Stimulated activated naive CD8-positive, alpha-beta T cell treated with anti-CD3 and anti-CD28 coated beads, Interleukin-15, Interleukin-2, amounts not matched to agents 100 U/mL and 50 U/mL, for 24 hours (primary cell): ENCODE results near the gene C3.
"Not testable (repeated sequence)": the region's sequence is repeated elsewhere in the genome, so short reads cannot be mapped to it uniquely, and the experiment has no call there.

Experiments
- ATAC-seq: fragments of 150-1000 bp; cut with Tn5 transposase; one replicate; pipeline ENCODE4 v1.10.0; 2021
- DNase-seq: peaks from one replicate; pipeline ENCODE4 v3.0.0; 2021

Gene C3

GRCh38 chr19:6662702-6663101, 57.7 kb downstream of the C3 start:
- no peak for DNase-seq
- ATAC-seq: no peak

GRCh38 chr19:6661509-6662244, 58.8 kb downstream of the C3 start:
- DNase-seq: peak; percentile 60
- ATAC-seq: peak; percentile 78

DNA sequence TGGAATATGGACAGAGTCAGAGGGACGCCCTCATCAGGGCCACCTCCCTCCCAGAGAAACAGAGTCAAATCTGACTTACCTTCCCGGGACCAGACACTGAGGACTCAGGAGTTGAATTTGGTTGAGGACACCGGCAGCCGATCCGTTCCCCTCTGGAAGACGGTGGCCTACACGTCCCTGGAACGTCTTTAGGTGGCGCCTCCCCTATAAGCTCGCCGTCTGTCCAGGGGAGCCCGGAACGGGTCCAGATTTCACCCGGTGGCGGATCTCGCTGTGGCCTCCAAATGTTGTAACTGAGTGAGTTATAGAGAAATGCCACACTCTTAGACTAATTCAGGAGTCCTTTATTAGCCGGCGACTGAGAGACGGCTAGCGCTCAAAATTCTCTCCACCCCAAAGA, 59.5 kb downstream of the C3 start:
- DNase-seq: no peak
- ATAC-seq: no peak

DNA sequence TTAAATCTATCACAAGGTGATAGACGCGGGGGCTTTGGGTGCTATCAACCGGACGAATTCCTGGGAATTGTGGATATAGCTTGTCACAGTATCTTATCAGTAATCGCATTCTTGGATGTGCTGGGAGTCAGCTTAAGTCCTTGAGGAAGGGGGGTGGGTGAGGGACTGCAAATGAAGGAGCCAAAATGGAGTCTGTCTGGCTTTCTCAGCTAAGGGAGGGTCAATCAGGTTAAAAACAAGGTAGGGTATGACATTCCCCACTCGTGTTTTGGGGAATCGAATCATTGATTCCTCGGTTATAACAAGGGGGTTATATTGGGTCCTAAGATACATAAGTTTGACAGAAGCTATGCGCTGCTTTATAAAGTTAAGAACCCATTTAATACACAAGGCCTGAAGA, 64.1 kb downstream of the C3 start:
- ATAC-seq, DNase-seq: not testable (repeated sequence)

DNA sequence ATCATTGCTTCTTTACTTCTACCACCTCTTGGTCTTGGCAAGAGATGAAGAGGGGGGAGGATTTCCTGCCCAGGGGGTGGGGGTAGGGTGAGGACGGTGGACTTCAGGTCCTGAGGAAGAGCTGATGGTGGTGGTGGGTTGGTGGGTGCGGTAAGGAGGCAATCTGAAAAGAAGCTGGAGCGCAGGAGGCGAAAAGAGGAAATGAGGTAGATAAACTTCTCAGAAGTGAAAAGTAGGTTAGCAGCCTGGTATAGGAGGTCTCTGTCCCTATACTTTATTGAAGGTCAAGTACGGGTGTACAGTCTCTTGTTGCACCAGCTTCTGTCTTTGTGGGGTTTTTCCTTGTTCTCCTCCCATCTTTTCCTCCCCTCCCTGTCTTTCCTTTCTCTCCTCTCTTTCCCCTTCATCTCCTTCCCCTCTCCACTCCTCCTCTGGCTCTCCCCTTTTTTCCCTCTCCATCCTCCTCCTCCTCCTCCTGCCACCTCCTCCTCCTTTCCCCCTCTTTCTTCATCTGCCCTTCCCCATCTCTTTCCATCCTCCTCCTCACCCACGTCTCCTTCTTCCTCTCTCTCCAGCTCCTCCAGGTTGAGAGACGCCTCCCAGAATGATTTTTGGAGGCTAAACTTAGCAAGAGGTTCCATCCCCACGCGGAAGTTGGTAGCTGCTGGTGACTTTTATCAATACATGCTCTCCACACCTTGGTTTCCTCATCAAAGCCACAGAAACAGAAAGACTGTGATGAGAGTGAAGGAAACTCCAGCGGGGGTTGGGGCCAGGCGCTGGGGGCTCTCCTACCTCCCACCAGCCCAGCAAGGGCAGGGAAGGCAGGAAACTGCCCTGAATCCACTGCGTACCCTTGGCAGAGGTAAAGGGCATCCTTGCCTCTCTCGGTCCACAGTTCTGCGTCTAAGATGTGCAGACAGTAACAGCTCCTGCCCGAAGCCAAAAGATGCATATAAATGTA, 65.8 kb downstream of the C3 start:
- ATAC-seq: peak; percentile 86
- peak; percentile 79 for DNase-seq

GRCh38 chr19:6652805-6653094, 67.7 kb downstream of the C3 start:
- DNase-seq: no peak
- no peak for ATAC-seq

- DNase-seq (no peak), ATAC-seq (no peak)
Measured at GRCh38 chr19:6651965-6652804, 68.3 kb downstream of the C3 start.

DNA sequence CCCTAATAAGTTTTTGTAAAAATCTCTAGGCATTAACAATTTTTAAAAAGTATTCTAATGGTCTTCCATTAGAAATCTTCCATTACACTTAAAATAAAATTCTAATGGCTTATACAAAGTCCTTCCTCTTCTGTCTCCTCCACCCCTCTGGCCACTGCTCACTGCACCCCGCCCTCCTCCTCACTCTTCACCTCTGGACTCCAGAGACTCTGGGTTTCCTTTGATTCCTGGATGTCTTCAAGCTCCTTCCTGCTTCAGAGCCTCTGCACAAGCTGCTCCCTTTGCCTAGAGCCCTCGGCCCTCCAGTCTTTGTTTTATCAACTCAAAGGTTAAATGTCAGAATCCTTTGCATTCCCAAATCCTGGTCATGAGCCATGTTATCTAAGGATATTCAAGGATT, 71.3 kb downstream of the C3 start:
- ATAC-seq: no peak
- no peak for DNase-seq

DNA sequence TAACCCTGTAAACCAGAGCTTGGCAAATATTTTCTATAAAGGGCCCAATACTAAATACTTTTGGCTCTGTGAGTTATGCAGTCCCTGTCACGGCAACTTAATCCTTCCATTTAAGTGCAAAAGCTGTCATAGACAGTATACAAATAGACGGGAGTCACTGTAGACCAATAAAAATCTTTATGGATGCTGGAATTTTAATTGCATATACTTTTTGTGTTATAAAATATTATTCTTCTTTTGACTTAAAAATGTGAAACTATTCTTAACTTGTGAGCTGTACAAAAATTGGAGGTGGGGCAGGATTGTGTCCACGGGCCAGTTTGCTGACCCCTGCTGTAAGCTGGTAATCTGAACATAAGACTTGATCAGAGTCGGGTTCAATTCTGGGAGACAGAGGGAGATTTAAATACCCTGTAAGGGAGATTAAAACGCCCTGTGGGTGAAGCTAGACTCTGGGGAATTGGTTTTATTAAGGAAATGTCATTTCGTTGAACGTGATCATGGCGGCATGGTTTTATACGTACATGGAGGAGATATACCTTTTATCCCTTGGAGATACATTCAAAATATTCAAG, 72.2 kb downstream of the C3 start:
- ATAC-seq: no peak
- no peak for DNase-seq

DNA sequence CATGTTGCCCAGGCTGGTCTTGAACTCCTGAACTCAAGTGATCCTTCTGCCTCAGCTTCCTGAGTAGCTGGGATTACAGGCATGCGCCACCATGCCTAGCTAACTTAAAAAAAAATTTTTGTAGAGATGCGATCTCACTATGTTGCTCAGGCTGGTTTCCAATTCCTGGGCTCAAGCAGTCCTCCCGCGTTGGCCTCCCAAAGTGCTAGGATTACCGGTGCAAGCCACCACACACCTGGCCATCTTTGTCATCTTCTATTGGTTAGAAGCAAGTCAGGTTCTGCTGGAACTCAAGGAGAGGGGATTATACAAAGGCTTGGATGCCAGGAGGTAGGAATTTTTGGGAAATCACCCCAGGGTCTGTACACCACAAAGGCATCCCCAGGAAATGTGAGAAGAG, 75.7 kb downstream of the C3 start:
- ATAC-seq: no peak
- no peak for DNase-seq

DNA sequence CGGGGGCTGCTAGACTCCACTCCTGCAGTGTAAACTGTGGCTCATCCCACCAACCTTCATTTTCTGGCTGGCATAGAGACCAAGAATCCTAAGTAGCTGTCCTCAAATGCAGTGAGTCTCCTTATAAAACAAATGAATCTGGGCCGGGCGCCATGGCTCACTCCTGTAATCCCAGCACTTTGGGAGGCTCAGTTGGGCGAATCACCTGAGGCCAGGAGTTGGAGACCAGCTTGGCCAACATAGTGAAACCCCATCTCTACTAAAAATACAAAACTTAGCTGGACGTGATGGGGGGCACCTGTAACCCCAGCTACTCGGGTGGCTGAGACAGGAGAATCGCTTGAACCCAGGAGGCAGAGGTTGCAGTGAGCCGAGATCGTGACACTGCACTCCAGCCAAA, 80.1 kb downstream of the C3 start:
- not testable (repeated sequence) for ATAC-seq, DNase-seq

DNA sequence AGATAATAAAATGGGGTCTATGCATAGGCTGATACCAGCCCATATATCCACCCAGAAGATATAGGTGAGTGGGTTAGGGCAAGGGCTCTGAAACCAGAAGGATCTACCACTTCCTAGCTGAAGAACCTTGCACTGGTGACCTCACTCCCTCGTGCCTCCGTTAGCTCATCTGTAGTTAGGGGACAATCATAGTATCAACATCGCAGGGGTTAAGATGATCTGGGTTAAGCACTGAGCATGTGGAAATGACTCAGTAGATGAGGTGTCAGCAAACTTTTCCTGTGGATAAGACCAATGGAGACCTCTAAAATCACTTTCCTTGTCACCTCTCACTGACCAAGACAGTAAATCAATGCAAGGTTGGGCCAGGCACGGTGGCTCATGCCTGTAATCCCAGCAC, 81.0 kb downstream of the C3 start:
- DNase-seq: no peak

GRCh38 chr19:6633456-6633813, 87.0 kb downstream of the C3 start:
- ATAC-seq, DNase-seq: not testable (repeated sequence)

More for the DNA sequence above, 81.0 kb downstream of the C3 start:
- peak; percentile 93 for ATAC-seq

DNA sequence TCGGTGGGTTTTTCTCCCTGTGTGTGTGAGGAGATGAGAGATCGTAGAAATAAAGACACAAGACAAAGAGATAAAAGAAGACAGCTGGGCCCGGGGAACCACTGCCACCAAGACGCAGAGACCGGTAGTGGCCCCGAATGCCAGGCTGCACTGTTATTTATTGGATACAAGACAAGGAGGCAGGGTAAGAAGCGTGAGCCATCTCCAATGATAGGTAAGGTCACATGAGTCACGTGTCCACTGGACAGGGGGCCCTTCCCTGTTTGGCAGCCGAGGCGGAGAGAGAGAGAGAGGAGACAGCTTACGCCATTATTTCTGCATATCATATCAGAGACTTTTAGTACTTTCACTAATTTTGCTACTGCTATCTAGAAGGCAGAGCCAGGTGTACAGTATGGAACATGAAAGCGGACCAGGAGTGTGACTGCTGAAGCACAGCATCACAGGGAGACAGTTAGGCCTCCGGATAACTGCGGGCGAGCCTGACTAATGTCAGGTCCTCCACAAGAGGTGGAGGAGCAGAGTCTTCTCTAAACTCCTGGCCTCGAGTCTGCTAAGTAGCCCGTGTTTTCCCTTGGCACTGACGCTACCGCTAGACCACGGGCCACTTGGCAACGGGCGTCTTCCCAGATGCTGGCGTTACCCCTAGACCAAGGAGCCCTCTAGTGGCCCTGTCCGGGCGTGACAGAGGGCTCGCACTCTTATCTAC, 87.5 kb downstream of the C3 start:
- ATAC-seq: not testable (repeated sequence)
- DNase-seq: peak; percentile 77

- DNase-seq (peak; percentile 88), ATAC-seq (peak; percentile 77)
Measured at GRCh38 chr19:6632002-6632621, 88.3 kb downstream of the C3 start.
